ENCODE measurements around the gene EMILIN2.

DNA sequence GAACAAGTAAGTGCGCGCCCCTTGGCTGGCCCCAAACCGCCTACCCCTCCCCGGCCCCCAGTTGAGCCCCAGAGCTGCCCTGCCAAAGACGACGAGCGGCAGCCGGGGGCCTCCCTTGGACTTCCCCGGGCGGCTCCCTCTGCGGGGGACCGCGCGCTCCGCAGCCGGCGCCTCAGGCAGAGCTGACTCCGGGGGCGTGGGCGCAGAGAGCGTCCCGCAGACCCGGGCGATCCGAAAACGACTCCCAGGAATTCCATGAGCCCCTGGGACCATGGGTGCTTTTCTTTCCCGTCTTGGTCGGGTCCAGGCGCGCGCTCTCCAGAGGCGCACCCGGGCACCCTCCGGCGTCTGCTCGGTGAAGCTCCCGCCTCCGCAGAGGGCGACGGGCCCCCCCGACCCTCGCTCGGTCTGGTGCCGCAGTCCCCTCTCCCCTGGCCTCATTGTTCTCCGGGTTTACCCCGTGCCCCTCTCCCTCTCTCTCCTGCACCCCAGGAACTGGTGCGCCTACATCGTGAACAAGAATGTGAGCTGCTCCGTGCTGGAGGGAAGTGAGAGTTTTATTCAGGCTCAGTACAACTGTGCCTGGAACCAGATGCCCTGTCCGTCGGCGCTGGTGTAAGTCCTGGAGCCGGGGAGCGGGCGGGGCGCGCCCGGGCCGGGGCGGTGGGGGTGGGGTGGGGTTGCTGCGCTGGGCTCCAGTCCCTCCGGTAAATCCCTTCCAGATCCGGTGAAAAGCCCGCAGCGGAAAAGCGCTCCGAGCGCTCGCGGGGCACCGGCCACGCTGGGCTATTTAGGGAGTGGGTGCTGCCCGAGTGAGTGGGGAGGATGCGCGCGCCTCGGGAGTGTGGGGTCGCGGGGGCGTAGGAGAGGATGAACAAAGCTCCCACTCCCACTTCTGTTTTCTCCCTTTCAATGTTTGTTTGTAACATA is 776 bp downstream of the EMILIN2 start:
- TF ChIP-seq, protein P1, sequence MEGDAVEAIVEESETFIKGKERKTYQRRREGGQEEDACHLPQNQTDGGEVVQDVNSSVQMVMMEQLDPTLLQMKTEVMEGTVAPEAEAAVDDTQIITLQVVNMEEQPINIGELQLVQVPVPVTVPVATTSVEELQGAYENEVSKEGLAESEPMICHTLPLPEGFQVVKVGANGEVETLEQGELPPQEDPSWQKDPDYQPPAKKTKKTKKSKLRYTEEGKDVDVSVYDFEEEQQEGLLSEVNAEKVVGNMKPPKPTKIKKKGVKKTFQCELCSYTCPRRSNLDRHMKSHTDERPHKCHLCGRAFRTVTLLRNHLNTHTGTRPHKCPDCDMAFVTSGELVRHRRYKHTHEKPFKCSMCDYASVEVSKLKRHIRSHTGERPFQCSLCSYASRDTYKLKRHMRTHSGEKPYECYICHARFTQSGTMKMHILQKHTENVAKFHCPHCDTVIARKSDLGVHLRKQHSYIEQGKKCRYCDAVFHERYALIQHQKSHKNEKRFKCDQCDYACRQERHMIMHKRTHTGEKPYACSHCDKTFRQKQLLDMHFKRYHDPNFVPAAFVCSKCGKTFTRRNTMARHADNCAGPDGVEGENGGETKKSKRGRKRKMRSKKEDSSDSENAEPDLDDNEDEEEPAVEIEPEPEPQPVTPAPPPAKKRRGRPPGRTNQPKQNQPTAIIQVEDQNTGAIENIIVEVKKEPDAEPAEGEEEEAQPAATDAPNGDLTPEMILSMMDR (IDR thresholded peaks at IDR 0.05), result no peak
- TF ChIP-seq POLR2AphosphoS5 (IDR thresholded peaks at IDR 0.05), result no peak
- no peak for TF ChIP-seq POLR2A (IDR thresholded peaks at IDR 0.05)
- no peak for TF ChIP-seq EP300 (IDR thresholded peaks at IDR 0.05)
